GM23248 (cell line): Measurements from ENCODE around the gene SNX5. TPM values are rescaled to one million over a fixed set of nuclear protein-coding genes. Genes with fewer than 3 reads are reported as not detected.
A peak's percentile ranks its signal among the peaks of the same experiment; 100 is the strongest.

ENCODE experiments used
- DNase-seq: peaks from one replicate; pipeline ENCODE4 v3.0.0-alpha.2; 2015
- H2AFZ ChIP-seq: fragments of 200-600 bp; sonication (generic); 2 replicates; pipeline ENCODE4 v1.6.1; 2016; ENCODE audit warnings: antibody characterized with exemption
- H3F3A ChIP-seq: fragments of 200-600 bp; sonication (generic); 2 replicates; pipeline ENCODE4 v1.6.1; 2016; ENCODE audit warnings: mild to moderate bottlenecking, antibody characterized with exemption, mixed run types; ENCODE audit not compliant: insufficient read depth
- H3K27ac ChIP-seq: fragments of 200-600 bp; sonication (generic); 2 replicates; pipeline ENCODE4 v1.5.1; 2016; ENCODE audit warnings: mild to moderate bottlenecking
- H3K27me3 ChIP-seq: fragments of 200-600 bp; sonication (generic); replicated peaks from 2 replicates; pipeline ENCODE4 v1.6.1; 2016; ENCODE audit warnings: mild to moderate bottlenecking; ENCODE audit not compliant: insufficient read depth
- H3K36me3 ChIP-seq: fragments of 200-600 bp; sonication (generic); 2 replicates; pipeline ENCODE4 v1.6.1; 2016; ENCODE audit warnings: low read depth, mild to moderate bottlenecking
- H3K4me1 ChIP-seq: fragments of 200-600 bp; sonication (generic); 2 replicates; pipeline ENCODE4 v1.6.1; 2016; ENCODE audit warnings: mild to moderate bottlenecking; ENCODE audit not compliant: insufficient read depth
- H3K4me2 ChIP-seq: fragments of 200-600 bp; sonication (generic); one replicate; pipeline ENCODE4 v1.6.1; 2016; ENCODE audit warnings: mild to moderate bottlenecking; ENCODE audit not compliant: unreplicated experiment
- H3K4me3 ChIP-seq: fragments of 200-600 bp; sonication (generic); 2 replicates; pipeline ENCODE4 v1.5.1; 2016; ENCODE audit warnings: mild to moderate bottlenecking
- H3K79me2 ChIP-seq: fragments of 200-600 bp; sonication (generic); 2 replicates; pipeline ENCODE4 v1.6.1; 2016; ENCODE audit warnings: mild to moderate bottlenecking; ENCODE audit not compliant: insufficient read depth
- H3K9ac ChIP-seq: fragments of 200-600 bp; sonication (generic); 2 replicates; pipeline ENCODE4 v1.6.1; 2016; ENCODE audit warnings: mild to moderate bottlenecking
- H3K9me2 ChIP-seq: fragments of 200-600 bp; sonication (generic); 2 replicates; pipeline ENCODE4 v1.6.1; 2016; ENCODE audit warnings: mixed run types, mild to moderate bottlenecking, moderate library complexity; ENCODE audit not compliant: insufficient read depth
- H3K9me3 ChIP-seq: fragments of 200-600 bp; sonication (generic); one replicate; pipeline ENCODE4 v1.6.1; 2017; ENCODE audit warnings: low read depth
- H4K20me1 ChIP-seq: fragments of 200-600 bp; sonication (generic); 2 replicates; pipeline ENCODE4 v1.6.0; 2016; ENCODE audit not compliant: insufficient read depth
- EZH2 ChIP-seq: fragments of 200-600 bp; sonication (generic); IDR thresholded peaks from 2 replicates; pipeline ENCODE4 v1.6.1; 2018; ENCODE audit warnings: antibody characterized with exemption, mild to moderate bottlenecking; ENCODE audit not compliant: insufficient read depth, poor library complexity, severe bottlenecking
- EZH2phosphoT487 ChIP-seq: fragments of 200-600 bp; sonication (generic); IDR thresholded peaks from 2 replicates; pipeline ENCODE4 v1.6.1; 2018; ENCODE audit warnings: antibody characterized with exemption, moderate library complexity, mild to moderate bottlenecking, low read depth; ENCODE audit not compliant: insufficient read depth
- WGBS, 2 experiments: methylation state at CpG; one replicate each; pipeline ENCODE4 v1.1.6; 2015 to 2017; ENCODE audit warnings: low lambda C conversion rate in 2 of 2, low coverage in 1 of 2; ENCODE audit errors: missing lambda C conversion rate in 2 of 2; 5-methylcytosine and 5-hydroxymethylcytosine counted together
- in situ Hi-C: fragments of 300-500 bp; cut with MboI; formaldehyde crosslinking; loops from 2 replicates; pipeline ENCODE4 v1.15.0; 2020
- polyA plus RNA-seq: library from polyadenylated mRNA; unstranded; fragments of >200 nt; fragmentation: Nextera tagmentation; extraction: Ambion mirVana; gene quantifications from 2 replicates; pipeline ENCODE4 v1.2.1, GENCODE V29; 2016
- total RNA-seq: library from RNA; depleted of rRNA; stranded (reverse); fragments of >200 nt; shearing (Covaris generic); gene quantifications from 2 replicates; pipeline ENCODE4 v1.2.3, GENCODE V29; 2014

SNX5 gene
- total and polyA plus RNA-seq, 2 experiments from 2014 or later: 65.2 to 70.7 TPM

GRCh38 chr20:17896771-17897369 lies 71.7 kb downstream of the SNX5 start:
- no peaks in the 10 kb centered on the region for H4K20me1 ChIP-seq
- peak; percentile 32 for DNase-seq
- H3F3A ChIP-seq: peaks cover 15% of the 10 kb centered on the region
- H3K9me2 ChIP-seq: no peaks in the 10 kb centered on the region
- H3K4me3 ChIP-seq: no peak overlapping the region
- TF ChIP-seq EZH2phosphoT487 (no peak), EZH2 (no peak)
- H3K36me3 ChIP-seq: no peaks in the 10 kb centered on the region
- no peaks in the 10 kb centered on the region for H3K27me3 ChIP-seq
- H3K79me2 ChIP-seq: no peaks in the 10 kb centered on the region
- no peak overlapping the region for H2AFZ ChIP-seq
- H3K27ac ChIP-seq: no peak overlapping the region
- no peak overlapping the region for H3K9ac ChIP-seq
- peaks cover 18% of the 10 kb centered on the region for H3K4me1 ChIP-seq
- 65 to 68% methylated on average over 3 of the region's 3 CpGs for WGBS, 2 experiments
- no peaks in the 10 kb centered on the region for H3K9me3 ChIP-seq
- in situ Hi-C loops: loop anchor here (10.0 kb wide), 1 partner anchor 222 kb away; no protein-coding TSS in a partner anchor
- H3K4me2 ChIP-seq: peak overlapping the region; percentile 83

- Histone ChIP-seq H3K4me1 (peaks cover 18% of the 10 kb centered on the region), H3K79me2 (no peaks in the 10 kb centered on the region), H3F3A (peaks cover 15% of the 10 kb centered on the region), H3K36me3 (no peaks in the 10 kb centered on the region), H3K27me3 (no peaks in the 10 kb centered on the region), H3K9ac (peak overlapping the region; percentile 72), H3K4me3 (peak overlapping the region; percentile 70), H2AFZ (peak overlapping the region; percentile 71), H3K27ac (peak overlapping the region; percentile 70), H3K9me2 (no peaks in the 10 kb centered on the region), H3K9me3 (no peaks in the 10 kb centered on the region), H3K4me2 (peak overlapping the region; percentile 83), H4K20me1 (no peaks in the 10 kb centered on the region)
- 46 to 47% methylated on average over 9 of the region's 9 CpGs for WGBS, 2 experiments
- in situ Hi-C loops: loop anchor here (10.0 kb wide), 1 partner anchor 221 kb away; no protein-coding TSS in a partner anchor
- TF ChIP-seq EZH2phosphoT487 (no peak), EZH2 (no peak)
- peak; percentile 45 for DNase-seq
Observed at GRCh38 chr20:17896193-17896723, 72.3 kb downstream of the SNX5 start.

GRCh38 chr20:17895641-17896171 lies 72.9 kb downstream of the SNX5 start:
- no peaks in the 10 kb centered on the region for H3K9me2 ChIP-seq
- peak overlapping the region; percentile 70 for H3K27ac ChIP-seq
- DNase-seq: peak; percentile 89
- TF ChIP-seq EZH2phosphoT487: no peak
- TF ChIP-seq EZH2: no peak
- no peaks in the 10 kb centered on the region for H3K27me3 ChIP-seq
- H3K4me3 ChIP-seq: peak overlapping the region; percentile 70
- peak overlapping the region; percentile 83 for H3K4me2 ChIP-seq
- H2AFZ ChIP-seq: peak overlapping the region; percentile 71
- H3K4me1 ChIP-seq: peaks cover 18% of the 10 kb centered on the region
- H4K20me1 ChIP-seq: no peaks in the 10 kb centered on the region
- WGBS, 2 experiments: 5 to 8% methylated on average over 17 of the region's 17 CpGs
- H3K36me3 ChIP-seq: no peaks in the 10 kb centered on the region
- H3K9ac ChIP-seq: peak overlapping the region; percentile 72
- in situ Hi-C loops: loop anchor here (10.0 kb wide), 1 partner anchor 221 kb away; no protein-coding TSS in a partner anchor
- H3K79me2 ChIP-seq: no peaks in the 10 kb centered on the region
- H3F3A ChIP-seq: peaks cover 15% of the 10 kb centered on the region
- no peaks in the 10 kb centered on the region for H3K9me3 ChIP-seq

- no peak overlapping the region for H3K27ac ChIP-seq
- TF ChIP-seq EZH2phosphoT487 (no peak), EZH2 (no peak)
- H3K9me2 ChIP-seq: no peaks in the 10 kb centered on the region
- H3K4me1 ChIP-seq: peaks cover 18% of the 10 kb centered on the region
- WGBS, 2 experiments: 63 to 75% methylated on average over 3 of the region's 3 CpGs
- H2AFZ ChIP-seq: no peak overlapping the region
- H3K4me3 ChIP-seq: no peak overlapping the region
- H3K79me2 ChIP-seq: no peaks in the 10 kb centered on the region
- no peaks in the 10 kb centered on the region for H3K27me3 ChIP-seq
- H3K36me3 ChIP-seq: no peaks in the 10 kb centered on the region
- no peak overlapping the region for H3K9ac ChIP-seq
- no peaks in the 10 kb centered on the region for H3K9me3 ChIP-seq
- no peak for DNase-seq
- H4K20me1 ChIP-seq: no peaks in the 10 kb centered on the region
- no peak overlapping the region for H3K4me2 ChIP-seq
- peaks cover 15% of the 10 kb centered on the region for H3F3A ChIP-seq
- in situ Hi-C loops: loop anchor here (10.0 kb wide), 1 partner anchor 219 kb away; no protein-coding TSS in a partner anchor
Observed at GRCh38 chr20:17893445-17893844, 75.1 kb downstream of the SNX5 start.
